CD14-positive monocyte (primary cell): ENCODE results near the gene TRMU. TPM values are rescaled to one million over a fixed set of nuclear protein-coding genes. Genes with fewer than 3 reads are reported as not detected.

Experiments
- DNase-seq, 3 donors: peaks; one replicate each; pipeline ENCODE4 v3.0.0-alpha.2; 2011 to 2022
- H2AFZ ChIP-seq: 2 replicates; pipeline ENCODE4 v1.6.0; 2012; ENCODE audit warnings: mild to moderate bottlenecking, low read depth, low read length, inconsistent platforms; ENCODE audit not compliant: insufficient read depth, poor library complexity, severe bottlenecking
- H3K27ac ChIP-seq, 2 donors: 1 replicate in 1 of 2; 2 replicates in 1 of 2; pipeline ENCODE4 v1.5.1; 2012 to 2013; ENCODE audit warnings: low read length in 2 of 2, control low read depth in 1 of 2, inconsistent platforms in 1 of 2, low read depth in 1 of 2, mild to moderate bottlenecking in 1 of 2
- H3K27me3 ChIP-seq, 2 donors: one replicate each; pipeline versions ENCODE4 v1.6.0 to v1.6.1; 2011 to 2013; ENCODE audit warnings: low read length in 2 of 2; ENCODE audit not compliant: control insufficient read depth in 2 of 2, insufficient read depth in 2 of 2
- H3K36me3 ChIP-seq, 2 donors: replicated peaks in 1 of 2; 1 replicate in 1 of 2; 2 replicates in 1 of 2; pipeline versions ENCODE4 v1.5.1 to v1.6.1; 2012 to 2013; ENCODE audit warnings: low read length in 2 of 2, control low read depth in 1 of 2, inconsistent platforms in 1 of 2, mild to moderate bottlenecking in 1 of 2; ENCODE audit not compliant: insufficient read depth in 2 of 2, control insufficient read depth in 1 of 2
- H3K4me1 ChIP-seq, 2 donors: 1 replicate in 1 of 2; 2 replicates in 1 of 2; pipeline versions ENCODE4 v1.5.1 to v1.6.1; 2012 to 2013; ENCODE audit warnings: low read length in 2 of 2, control low read depth in 1 of 2, inconsistent platforms in 1 of 2, mild to moderate bottlenecking in 1 of 2, moderate library complexity in 1 of 2; ENCODE audit not compliant: insufficient read depth in 2 of 2, control insufficient read depth in 1 of 2
- H3K4me2 ChIP-seq: replicated peaks from 2 replicates; pipeline ENCODE3; 2012; ENCODE audit warnings: low read length, moderate library complexity, mild to moderate bottlenecking; ENCODE audit not compliant: poor library complexity, severe bottlenecking; ENCODE audit errors: extremely low read depth
- H3K4me3 ChIP-seq, 3 experiments: fragments of 200-600 bp in 1 of 3; sonication (generic) in 1 of 3; replicated peaks in 1 of 3; 1 replicate in 2 of 3; 2 replicates in 1 of 3; pipeline ENCODE4 v1.5.1; 2011 to 2013; ENCODE audit warnings: low read length in 3 of 3, mild to moderate bottlenecking in 3 of 3, control low read depth in 2 of 3, low read depth in 2 of 3, inconsistent platforms in 1 of 3, moderate library complexity in 1 of 3
- H3K79me2 ChIP-seq: 2 replicates; pipeline ENCODE4 v1.6.0; 2012; ENCODE audit warnings: mild to moderate bottlenecking, control low read depth, inconsistent platforms, low read length, moderate library complexity; ENCODE audit not compliant: insufficient read depth
- H3K9ac ChIP-seq: 2 replicates; pipeline ENCODE4 v1.6.0; 2017; ENCODE audit warnings: low read length, mild to moderate bottlenecking; ENCODE audit not compliant: insufficient read depth, poor library complexity, severe bottlenecking
- H3K9me3 ChIP-seq, 2 donors: replicated peaks in 1 of 2; 1 replicate in 1 of 2; 2 replicates in 1 of 2; pipeline versions ENCODE4 v1.5.1 to v1.6.1; 2012 to 2013; ENCODE audit warnings: low read length in 2 of 2, control low read depth in 1 of 2; ENCODE audit not compliant: control insufficient read depth in 1 of 2, insufficient read depth in 1 of 2
- H4K20me1 ChIP-seq: 2 replicates; pipeline ENCODE4 v1.6.0; 2012; ENCODE audit warnings: mild to moderate bottlenecking, low read length, control low read depth, moderate library complexity; ENCODE audit not compliant: insufficient read depth
- H3K27ac Mint-ChIP-seq, 7 donors: one replicate each; pipeline ENCODE4 v1.8.0; 2020; ENCODE audit warnings: mild to moderate bottlenecking in 7 of 7, mixed read lengths in 7 of 7, moderate library complexity in 6 of 7, inconsistent platforms in 2 of 7
- H3K27me3 Mint-ChIP-seq, 3 donors: one replicate each; pipeline ENCODE4 v1.8.0; 2021 to 2022; ENCODE audit warnings: low read depth in 3 of 3, mild to moderate bottlenecking in 3 of 3, mixed read lengths in 3 of 3, moderate library complexity in 3 of 3, inconsistent platforms in 1 of 3
- H3K36me3 Mint-ChIP-seq, 2 donors: one replicate each; pipeline ENCODE4 v1.8.0; 2020; ENCODE audit warnings: mixed read lengths in 2 of 2, inconsistent platforms in 1 of 2, mild to moderate bottlenecking in 1 of 2
- H3K4me1 Mint-ChIP-seq: one replicate; pipeline ENCODE4 v1.8.0; 2020; ENCODE audit warnings: mild to moderate bottlenecking, mixed read lengths
- H3K4me3 Mint-ChIP-seq, 2 donors: one replicate each; pipeline ENCODE4 v1.8.0; 2020; ENCODE audit warnings: mild to moderate bottlenecking in 2 of 2, mixed read lengths in 2 of 2, moderate library complexity in 1 of 2
- H3K9me3 Mint-ChIP-seq, 7 donors: one replicate each; pipeline ENCODE4 v1.8.0; 2020 to 2022; ENCODE audit warnings: mixed read lengths in 7 of 7, mild to moderate bottlenecking in 6 of 7, moderate library complexity in 6 of 7, inconsistent platforms in 2 of 7
- WGBS: methylation state at CpG from one replicate; pipeline ENCODE4 v1.1.5; 2013; ENCODE audit warnings: missing lambda C conversion rate; ENCODE audit not compliant: insufficient coverage; 5-methylcytosine and 5-hydroxymethylcytosine counted together
- intact Hi-C, 2 donors: fragments of 100-400 bp; cut with micrococcal nuclease; formaldehyde crosslinking; loops; one replicate each; pipeline versions ENCODE4 v1.15.0 to v1.15.1; 2023
- polyA plus RNA-seq, 3 donors: library from polyadenylated mRNA; depleted of rRNA in 1 of 3; unstranded in 2 of 3; stranded (reverse) in 1 of 3; fragments of 300-500 nt in 2 of 3; fragments of >200 nt in 1 of 3; fragmentation: Illumina TruSeq in 2 of 3; gene quantifications; 1 replicate in 2 of 3; 2 replicates in 1 of 3; pipeline ENCODE4 v1.2.3, GENCODE V29; 2012 to 2021
- TF ChIP-seq, protein P1 (sequence below): fragments of 200-600 bp; IDR thresholded peaks from one replicate; pipeline ENCODE4 v1.8.0; 2022; ENCODE audit warnings: antibody characterized with exemption, mild to moderate bottlenecking

The TRMU gene
- polyA plus RNA-seq, 3 donors: 4.7 to 32.9 (median 5.6) TPM

DNA sequence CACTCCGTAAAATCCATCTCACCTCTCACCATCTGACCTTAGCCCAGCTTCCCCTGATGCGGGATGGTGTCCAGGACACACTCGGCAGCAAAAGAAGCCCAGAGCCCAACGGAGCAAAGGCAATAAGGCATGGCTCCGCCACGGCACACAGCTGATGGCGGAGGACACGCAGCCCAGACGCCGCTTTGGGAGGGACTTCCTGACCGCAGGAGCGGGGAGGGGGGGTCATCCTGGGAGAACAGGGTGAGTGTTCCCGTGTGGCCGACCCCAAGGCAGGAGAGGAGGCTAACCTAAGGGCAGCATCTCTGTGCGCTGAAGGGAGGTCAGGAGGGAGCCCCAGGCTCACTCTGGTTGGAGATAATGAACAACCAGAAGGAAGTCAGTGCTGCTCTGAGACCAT lies 71.3 kb downstream of the TRMU start:
- Histone ChIP-seq H3K4me1 (no peaks in the 10 kb centered on the region), H3K36me3 (no peaks in the 10 kb centered on the region), H3K9ac (no peak overlapping the region), H3K4me2 (no peak overlapping the region), H3K27ac (no peak overlapping the region), H3K79me2 (no peaks in the 10 kb centered on the region), H3K27me3 (no peaks in the 10 kb centered on the region), H2AFZ (no peak overlapping the region), H3K4me3 (no peak overlapping the region), H3K9me3 (no peaks in the 10 kb centered on the region), H4K20me1 (no peaks in the 10 kb centered on the region)
- Mint-ChIP-seq H3K27me3 (peaks cover 0 to 4% (median 0%) of the 10 kb centered on the region in 3 donors), H3K27ac (no peak overlapping the region), H3K9me3 (no peaks in the 10 kb centered on the region), H3K4me3 (no peak overlapping the region), H3K4me1 (no peaks in the 10 kb centered on the region), H3K36me3 (no peaks in the 10 kb centered on the region)
- intact Hi-C loops: no loop called here
- WGBS: 94% methylated on average over 12 of the region's 15 CpGs
- TF ChIP-seq, protein P1, sequence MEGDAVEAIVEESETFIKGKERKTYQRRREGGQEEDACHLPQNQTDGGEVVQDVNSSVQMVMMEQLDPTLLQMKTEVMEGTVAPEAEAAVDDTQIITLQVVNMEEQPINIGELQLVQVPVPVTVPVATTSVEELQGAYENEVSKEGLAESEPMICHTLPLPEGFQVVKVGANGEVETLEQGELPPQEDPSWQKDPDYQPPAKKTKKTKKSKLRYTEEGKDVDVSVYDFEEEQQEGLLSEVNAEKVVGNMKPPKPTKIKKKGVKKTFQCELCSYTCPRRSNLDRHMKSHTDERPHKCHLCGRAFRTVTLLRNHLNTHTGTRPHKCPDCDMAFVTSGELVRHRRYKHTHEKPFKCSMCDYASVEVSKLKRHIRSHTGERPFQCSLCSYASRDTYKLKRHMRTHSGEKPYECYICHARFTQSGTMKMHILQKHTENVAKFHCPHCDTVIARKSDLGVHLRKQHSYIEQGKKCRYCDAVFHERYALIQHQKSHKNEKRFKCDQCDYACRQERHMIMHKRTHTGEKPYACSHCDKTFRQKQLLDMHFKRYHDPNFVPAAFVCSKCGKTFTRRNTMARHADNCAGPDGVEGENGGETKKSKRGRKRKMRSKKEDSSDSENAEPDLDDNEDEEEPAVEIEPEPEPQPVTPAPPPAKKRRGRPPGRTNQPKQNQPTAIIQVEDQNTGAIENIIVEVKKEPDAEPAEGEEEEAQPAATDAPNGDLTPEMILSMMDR: no peak
- no peak for DNase-seq

Other genes with a start within 250 kb of the TRMU start
- gene PPARA, start 185.2 kb upstream of the TRMU start, polyA plus RNA-seq: 1 to 10 TPM; 3.7 to 6.3 (median 4.9) TPM
- 1 to 10 TPM; 8.3 to 8.4 (median 8.3) TPM for gene CDPF1, start 85.4 kb upstream of the TRMU start, polyA plus RNA-seq
- gene PKDREJ, start 72.4 kb upstream of the TRMU start, polyA plus RNA-seq: not detected
- gene TTC38, start 67.7 kb upstream of the TRMU start, polyA plus RNA-seq: 10 to 100 TPM; 14.7 to 22.5 (median 17.0) TPM
- gene GTSE1, start 38.8 kb upstream of the TRMU start, polyA plus RNA-seq: under 1 TPM in 1 of 3 donors, not detected in 2; 0.04 TPM
- gene CELSR1, start 201.9 kb downstream of the TRMU start, polyA plus RNA-seq: under 1 TPM in 1 of 3 donors, not detected in 2; 0.16 TPM